Fibroblast of skin of abdomen (primary cell): ENCODE measurements around the gene SNX4.
"Not testable (repeated sequence)": the region's sequence is repeated elsewhere in the genome, so short reads cannot be mapped to it uniquely, and the experiment has no call there.

ENCODE experiments used
- DNase-seq: peaks from one replicate; pipeline ENCODE4 v3.0.0-alpha.2; 2013

Gene SNX4

GRCh38 chr3:125462722-125463299 lies 57.2 kb downstream of the SNX4 start:
- DNase-seq, result no peak

GRCh38 chr3:125461896-125462295 lies 58.1 kb downstream of the SNX4 start:
- no peak for DNase-seq

DNA sequence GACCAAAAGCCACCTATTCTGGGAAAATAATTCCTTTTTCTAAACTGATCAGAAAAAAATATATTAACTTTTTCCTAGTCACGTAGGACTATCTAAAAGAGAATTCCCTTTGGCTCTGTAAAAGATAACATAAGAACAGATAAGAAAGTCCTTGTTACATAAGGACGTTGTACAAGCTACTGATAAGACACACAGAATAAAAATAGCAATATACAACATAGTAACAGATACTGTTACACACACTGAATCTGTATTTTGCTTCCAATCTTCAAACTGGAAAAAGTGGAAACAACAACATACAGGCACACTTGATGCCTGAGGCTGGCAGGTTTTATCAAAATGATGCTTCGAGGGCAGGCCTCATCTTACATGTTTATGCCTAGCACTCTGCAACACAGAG lies 59.8 kb downstream of the SNX4 start:
- DNase-seq, result no peak

DNA sequence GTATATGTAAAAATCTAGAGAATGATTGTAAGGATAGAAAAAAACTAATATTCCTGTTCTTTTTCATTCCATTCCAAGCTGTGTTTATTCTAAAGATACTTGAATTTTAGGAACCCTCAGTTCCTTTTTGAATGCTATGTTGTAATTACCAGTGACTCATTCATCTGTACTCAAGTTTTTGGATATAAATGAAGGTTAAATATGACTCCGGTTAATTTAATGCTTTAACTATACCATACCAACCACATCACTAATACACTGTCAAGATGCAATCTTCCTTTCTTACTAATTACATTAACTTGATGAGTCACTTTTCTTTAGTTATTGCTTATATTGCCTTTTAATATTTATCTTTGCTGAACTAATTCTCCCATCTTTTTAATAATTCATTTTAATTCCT lies 76.1 kb downstream of the SNX4 start:
- DNase-seq, result peak; percentile 91

GRCh38 chr3:125442506-125442905 lies 77.5 kb downstream of the SNX4 start:
- DNase-seq, result no peak

DNA sequence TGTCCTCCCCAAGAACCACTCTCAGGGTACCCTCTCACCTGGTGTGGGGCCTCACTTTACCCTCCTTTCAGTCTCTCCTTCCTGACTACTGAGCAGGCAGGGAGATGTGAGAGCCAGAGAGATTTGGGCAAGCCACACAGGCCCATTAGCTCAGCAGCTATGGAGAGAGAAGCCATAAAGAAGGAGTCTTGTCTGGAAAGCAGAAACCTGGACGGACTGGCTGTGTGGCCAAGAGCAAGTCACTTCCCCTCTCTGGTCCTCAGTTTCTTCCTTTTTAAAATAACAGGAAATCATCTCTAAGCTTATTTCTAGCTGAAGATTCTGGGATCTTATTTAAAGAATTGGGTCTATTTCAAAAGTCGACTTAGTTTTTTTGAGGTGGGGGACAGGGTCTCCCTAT lies 79.0 kb downstream of the SNX4 start:
- no peak for DNase-seq

- no peak for DNase-seq
These were observed 79.4 kb downstream of the SNX4 start for GRCh38 chr3:125440559-125440955.

- peak; percentile 29 for DNase-seq
These were observed 82.2 kb downstream of the SNX4 start for GRCh38 chr3:125437631-125438435.

DNA sequence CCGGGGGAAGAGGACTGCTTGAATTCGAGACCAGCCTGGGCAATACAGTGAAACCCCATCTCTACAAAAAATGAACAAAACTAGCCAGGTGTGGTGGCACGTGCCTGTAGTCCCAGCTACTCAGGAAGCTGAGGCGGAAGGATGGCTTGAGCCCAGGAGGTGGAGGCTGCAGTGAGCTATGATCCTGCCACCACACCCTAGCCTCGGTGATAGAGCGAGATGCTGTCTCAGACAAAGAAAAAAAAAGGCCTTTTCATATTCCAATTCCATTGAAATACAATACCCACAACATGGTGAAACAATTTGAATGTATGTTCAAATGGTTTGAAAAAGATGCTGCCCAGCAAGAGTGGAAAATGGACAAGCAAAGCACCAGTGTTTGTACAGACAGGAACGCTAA lies 83.1 kb downstream of the SNX4 start:
- no peak for DNase-seq

- no peak for DNase-seq
These were observed 84.8 kb downstream of the SNX4 start for GRCh38 chr3:125435231-125435630.

GRCh38 chr3:125434582-125435011 lies 85.4 kb downstream of the SNX4 start:
- no peak for DNase-seq

DNA sequence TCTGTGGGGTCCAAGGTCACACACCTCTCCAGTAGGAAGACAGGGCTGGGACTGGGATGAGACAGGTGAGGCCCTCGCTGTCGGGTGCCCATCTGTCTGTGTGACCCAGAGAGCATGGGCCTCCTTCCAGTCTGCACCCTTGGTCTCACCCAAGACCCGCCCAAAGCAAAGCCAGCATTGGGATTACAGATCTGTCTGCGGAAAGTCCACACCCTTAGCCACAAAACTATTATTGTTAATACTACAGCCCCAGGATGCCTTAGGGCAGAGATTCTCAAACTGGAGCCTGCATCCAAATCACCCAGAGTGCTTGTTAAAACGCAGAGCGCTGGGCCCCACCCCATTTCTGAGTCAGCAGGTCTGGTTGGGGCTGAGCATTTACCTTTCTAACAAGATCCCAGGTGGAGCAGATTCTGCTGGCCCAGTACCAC lies 86.4 kb downstream of the SNX4 start:
- DNase-seq, result no peak

- no peak for DNase-seq
These were observed 86.9 kb downstream of the SNX4 start for GRCh38 chr3:125433091-125433534.

GRCh38 chr3:125431912-125432790 lies 87.9 kb downstream of the SNX4 start:
- DNase-seq, result peak; percentile 27

GRCh38 chr3:125431391-125431790 lies 88.6 kb downstream of the SNX4 start:
- DNase-seq, result peak; percentile 64

DNA sequence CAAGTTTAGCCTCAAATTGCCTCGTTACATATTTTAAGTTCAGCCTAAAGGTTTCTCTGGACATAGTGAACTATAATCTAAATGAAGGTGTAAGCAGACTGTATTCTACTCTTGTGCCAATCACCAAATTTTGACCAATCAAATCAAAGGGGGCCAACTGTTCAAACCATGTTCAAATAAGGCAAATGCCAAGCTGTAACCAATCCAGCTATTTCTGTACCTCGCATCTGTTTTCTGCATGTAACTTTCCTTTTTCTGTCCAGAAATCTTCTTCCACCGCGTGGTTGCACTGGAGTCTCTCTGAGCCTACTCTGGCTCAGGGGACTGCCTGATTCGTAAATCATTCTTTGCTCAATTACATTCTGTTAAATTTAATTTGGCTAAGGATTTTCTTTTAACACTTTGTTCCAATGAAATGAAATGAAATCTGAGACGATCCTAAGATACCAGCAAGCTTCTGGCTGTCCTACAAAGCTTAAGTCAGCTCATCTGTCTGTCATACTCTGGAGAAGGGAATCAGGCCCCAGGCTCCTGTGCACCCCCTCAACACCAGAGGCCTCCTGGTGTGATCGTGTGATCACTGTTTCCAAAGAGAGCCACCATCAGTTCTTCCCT lies 91.7 kb downstream of the SNX4 start:
- no peak for DNase-seq

DNA sequence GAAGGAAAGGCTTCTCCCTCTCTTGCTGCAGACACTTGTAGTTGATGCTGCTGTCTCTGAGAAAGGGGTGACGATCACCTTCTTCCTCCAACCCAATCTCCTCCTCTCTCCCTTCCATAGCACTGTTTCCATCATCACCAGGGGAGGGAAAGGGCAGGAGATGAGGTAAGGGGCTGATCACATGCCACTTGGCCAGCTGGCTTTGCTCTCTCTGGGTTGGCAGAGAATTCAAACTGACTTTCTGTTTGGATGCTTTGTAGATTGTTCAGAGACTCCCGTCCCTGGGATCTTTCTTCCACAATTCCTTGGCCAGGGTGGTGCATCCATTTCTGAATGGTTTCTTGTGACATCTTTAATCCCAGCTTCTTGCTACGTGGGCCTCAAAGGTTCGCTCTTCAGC lies 101.7 kb downstream of the SNX4 start:
- DNase-seq, result no peak

GRCh38 chr3:125416235-125416634 lies 103.8 kb downstream of the SNX4 start:
- DNase-seq, result no peak

DNA sequence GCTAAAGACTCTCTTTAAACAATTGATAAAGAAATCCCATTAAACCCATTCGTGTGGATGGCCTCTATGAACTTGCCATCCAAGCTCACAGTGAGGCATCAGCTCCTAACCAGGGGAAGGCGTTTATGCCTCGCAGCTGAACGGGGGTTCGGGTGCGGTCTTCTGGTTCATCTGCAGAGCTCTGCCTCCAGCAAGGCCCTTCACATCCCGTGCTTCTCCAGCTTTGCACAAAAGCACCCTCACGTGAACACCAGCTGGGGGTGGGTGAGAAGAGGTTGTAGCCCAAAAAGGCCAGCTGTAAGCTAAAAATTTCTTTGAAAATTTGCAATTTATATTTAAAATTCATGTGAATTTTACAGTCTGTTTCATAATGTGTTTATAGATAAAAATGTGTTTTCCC lies 105.3 kb downstream of the SNX4 start:
- no peak for DNase-seq

- DNase-seq, result no peak
These were observed 109.1 kb downstream of the SNX4 start for GRCh38 chr3:125410922-125411321.

DNA sequence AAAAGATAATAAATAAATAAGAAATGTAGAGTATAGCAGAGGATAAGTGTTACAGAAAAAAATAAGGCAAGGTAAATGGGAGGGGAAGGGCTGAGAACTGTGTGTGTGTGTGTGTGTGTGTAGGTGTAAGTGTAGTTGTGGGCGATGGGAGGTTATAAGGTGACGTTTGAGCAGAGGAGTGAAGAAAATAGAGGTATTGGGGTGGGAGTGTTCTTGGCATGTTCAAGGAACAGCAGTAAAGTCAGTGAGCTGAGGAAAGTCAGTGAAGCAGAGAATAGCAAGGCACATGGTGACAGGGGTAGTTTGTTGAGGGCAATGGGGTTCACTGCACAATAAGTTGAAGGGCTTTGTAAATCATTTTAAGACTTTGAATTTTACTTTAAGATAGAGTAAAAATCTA lies 113.9 kb downstream of the SNX4 start:
- DNase-seq, result no peak

DNA sequence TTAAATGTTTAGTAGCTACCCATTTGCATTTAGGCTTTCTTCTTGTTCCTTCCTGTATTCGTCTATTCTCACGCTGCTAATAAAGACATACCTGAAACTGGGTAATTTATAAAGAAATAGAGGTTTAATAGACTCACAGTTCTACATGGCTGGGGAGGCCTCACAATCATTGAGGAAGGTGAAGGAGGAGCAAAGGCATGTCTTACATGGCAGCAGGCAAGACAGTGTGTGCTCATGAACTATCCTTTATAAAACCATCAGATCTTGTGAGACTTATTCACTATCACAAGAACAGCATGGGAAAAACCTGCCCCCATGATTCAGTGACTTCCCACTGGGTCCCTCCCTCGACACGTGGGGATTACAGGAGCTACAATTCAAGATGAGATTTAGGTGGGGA lies 114.5 kb downstream of the SNX4 start:
- not testable (repeated sequence) for DNase-seq

- DNase-seq, result peak; percentile 73
These were observed 116.2 kb downstream of the SNX4 start for GRCh38 chr3:125403789-125404188.
